B cell (primary cell): Measurements from ENCODE around the gene LRRD1.

Experiments used
- CTCF ChIP-seq: fragments of 200-600 bp; IDR thresholded peaks from one replicate; pipeline ENCODE4 v1.8.0; 2022; ENCODE audit warnings: antibody characterized with exemption, mild to moderate bottlenecking
- EZH2 ChIP-seq: IDR thresholded peaks from 2 replicates; pipeline ENCODE4 v1.6.1; 2012; ENCODE audit warnings: borderline replicate concordance, low read depth, mild to moderate bottlenecking, moderate library complexity, low read length; ENCODE audit not compliant: insufficient read depth, poor library complexity, severe bottlenecking

GRCh38 chr7:92192326-92192725, 13.4 kb upstream of the LRRD1 start:
- TF ChIP-seq CTCF (no peak), EZH2 (no peak)
